Measurements from ENCODE around the gene HOXC5.

DNA sequence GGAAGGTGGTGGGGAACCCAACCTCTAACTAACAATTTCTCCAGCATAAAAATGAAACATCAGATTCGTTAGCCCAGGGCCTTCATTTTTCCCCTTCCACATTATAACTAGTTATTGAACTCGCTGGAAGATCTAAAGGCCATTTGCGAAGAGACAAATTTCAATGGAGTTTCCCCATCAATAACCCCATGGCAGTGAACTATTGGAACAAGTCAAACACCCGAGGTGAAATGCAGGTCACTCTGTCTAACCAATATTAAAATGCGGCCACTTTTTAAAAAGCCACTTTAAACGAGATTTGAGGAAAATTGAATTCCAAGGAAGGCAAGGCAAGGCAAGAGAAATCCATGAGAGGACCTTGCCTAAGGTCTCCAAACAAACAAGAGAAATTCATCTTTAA is 16.3 kb downstream of the HOXC5 start:
- TF ChIP-seq POLR2A (IDR thresholded peaks at IDR 0.05) (no peak), POLR2AphosphoS5 (IDR thresholded peaks at IDR 0.05) (no peak), EP300 (IDR thresholded peaks at IDR 0.05) (no peak)
- TF ChIP-seq, protein P1, sequence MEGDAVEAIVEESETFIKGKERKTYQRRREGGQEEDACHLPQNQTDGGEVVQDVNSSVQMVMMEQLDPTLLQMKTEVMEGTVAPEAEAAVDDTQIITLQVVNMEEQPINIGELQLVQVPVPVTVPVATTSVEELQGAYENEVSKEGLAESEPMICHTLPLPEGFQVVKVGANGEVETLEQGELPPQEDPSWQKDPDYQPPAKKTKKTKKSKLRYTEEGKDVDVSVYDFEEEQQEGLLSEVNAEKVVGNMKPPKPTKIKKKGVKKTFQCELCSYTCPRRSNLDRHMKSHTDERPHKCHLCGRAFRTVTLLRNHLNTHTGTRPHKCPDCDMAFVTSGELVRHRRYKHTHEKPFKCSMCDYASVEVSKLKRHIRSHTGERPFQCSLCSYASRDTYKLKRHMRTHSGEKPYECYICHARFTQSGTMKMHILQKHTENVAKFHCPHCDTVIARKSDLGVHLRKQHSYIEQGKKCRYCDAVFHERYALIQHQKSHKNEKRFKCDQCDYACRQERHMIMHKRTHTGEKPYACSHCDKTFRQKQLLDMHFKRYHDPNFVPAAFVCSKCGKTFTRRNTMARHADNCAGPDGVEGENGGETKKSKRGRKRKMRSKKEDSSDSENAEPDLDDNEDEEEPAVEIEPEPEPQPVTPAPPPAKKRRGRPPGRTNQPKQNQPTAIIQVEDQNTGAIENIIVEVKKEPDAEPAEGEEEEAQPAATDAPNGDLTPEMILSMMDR (IDR thresholded peaks at IDR 0.05), result no peak
